Memory B cell (primary cell): ENCODE data around the gene SPATA17.

Source experiments
- ATAC-seq: fragments of 150-1000 bp; cut with Tn5 transposase; 2 replicates; pipeline ENCODE4 v1.10.0; 2021; ENCODE audit warnings: low read depth, mild to moderate bottlenecking, moderate library complexity
- DNase-seq, 2 donors: peaks; one replicate each; pipeline ENCODE4 v3.0.0; 2022; ENCODE audit warnings: low spot score in 2 of 2
- H3K27ac Mint-ChIP-seq: one replicate; pipeline ENCODE4 v1.8.0; 2022; ENCODE audit warnings: mild to moderate bottlenecking, moderate library complexity, mixed read lengths
- H3K27me3 Mint-ChIP-seq: one replicate; pipeline ENCODE4 v1.8.0; 2022; ENCODE audit warnings: mixed read lengths
- H3K36me3 Mint-ChIP-seq: one replicate; pipeline ENCODE4 v1.8.0; 2022; ENCODE audit warnings: mild to moderate bottlenecking, mixed read lengths
- H3K4me1 Mint-ChIP-seq: one replicate; pipeline ENCODE4 v1.8.0; 2022; ENCODE audit warnings: mixed read lengths
- H3K4me3 Mint-ChIP-seq: one replicate; pipeline ENCODE4 v1.8.0; 2022; ENCODE audit warnings: mild to moderate bottlenecking, moderate library complexity, mixed read lengths
- H3K9me3 Mint-ChIP-seq: one replicate; pipeline ENCODE4 v1.8.0; 2022; ENCODE audit warnings: mixed read lengths

Gene SPATA17

GRCh38 chr1:217889401-217889800 lies 258.3 kb downstream of the SPATA17 start:
- Mint-ChIP-seq H3K4me1 (no peaks in the 10 kb centered on the region), H3K27ac (no peak overlapping the region), H3K36me3 (no peaks in the 10 kb centered on the region), H3K9me3 (no peaks in the 10 kb centered on the region), H3K27me3 (peaks cover 3% of the 10 kb centered on the region), H3K4me3 (no peak overlapping the region)
- no peak for ATAC-seq
- DNase-seq, result no peak

GRCh38 chr1:217891966-217892365 lies 260.8 kb downstream of the SPATA17 start:
- no peak for ATAC-seq
- Mint-ChIP-seq H3K27me3 (peaks cover 3% of the 10 kb centered on the region), H3K36me3 (no peaks in the 10 kb centered on the region), H3K27ac (no peak overlapping the region), H3K9me3 (no peaks in the 10 kb centered on the region), H3K4me3 (no peak overlapping the region), H3K4me1 (no peaks in the 10 kb centered on the region)
- no peak for DNase-seq

GRCh38 chr1:217892750-217893149 lies 261.6 kb downstream of the SPATA17 start:
- H3K4me1 Mint-ChIP-seq, result no peaks in the 10 kb centered on the region
- no peak overlapping the region for H3K27ac Mint-ChIP-seq

GRCh38 chr1:217895841-217896240 lies 264.7 kb downstream of the SPATA17 start:
- peaks cover under 1% of the 10 kb centered on the region for H3K27me3 Mint-ChIP-seq
- no peaks in the 10 kb centered on the region for H3K9me3 Mint-ChIP-seq
- no peak for DNase-seq
- no peak overlapping the region for H3K4me3 Mint-ChIP-seq
- H3K36me3 Mint-ChIP-seq, result no peaks in the 10 kb centered on the region
- ATAC-seq, result no peak
- H3K4me1 Mint-ChIP-seq, result no peaks in the 10 kb centered on the region
- H3K27ac Mint-ChIP-seq, result no peak overlapping the region

More at GRCh38 chr1:217892750-217893149, 261.6 kb downstream of the SPATA17 start:
- Mint-ChIP-seq H3K4me3 (no peak overlapping the region), H3K27me3 (peaks cover under 1% of the 10 kb centered on the region), H3K9me3 (no peaks in the 10 kb centered on the region), H3K36me3 (no peaks in the 10 kb centered on the region)
- DNase-seq (no peak), ATAC-seq (no peak)

GRCh38 chr1:217896490-217896889 lies 265.3 kb downstream of the SPATA17 start:
- H3K4me1 Mint-ChIP-seq, result no peaks in the 10 kb centered on the region
- no peaks in the 10 kb centered on the region for H3K36me3 Mint-ChIP-seq
- DNase-seq, result no peak
- no peaks in the 10 kb centered on the region for H3K9me3 Mint-ChIP-seq
- no peak for ATAC-seq
- H3K27ac Mint-ChIP-seq, result no peak overlapping the region
- H3K27me3 Mint-ChIP-seq, result peaks cover 2% of the 10 kb centered on the region
- no peak overlapping the region for H3K4me3 Mint-ChIP-seq

GRCh38 chr1:217897100-217897499 lies 266.0 kb downstream of the SPATA17 start:
- Mint-ChIP-seq H3K9me3 (no peaks in the 10 kb centered on the region), H3K27me3 (peaks cover 2% of the 10 kb centered on the region), H3K4me3 (no peak overlapping the region), H3K36me3 (no peaks in the 10 kb centered on the region), H3K4me1 (no peaks in the 10 kb centered on the region), H3K27ac (no peak overlapping the region)
- ATAC-seq, result no peak
- no peak for DNase-seq

GRCh38 chr1:217899614-217900013 lies 268.5 kb downstream of the SPATA17 start:
- Mint-ChIP-seq H3K27me3 (peaks cover 2% of the 10 kb centered on the region), H3K9me3 (peaks cover 1% of the 10 kb centered on the region), H3K4me1 (no peaks in the 10 kb centered on the region), H3K4me3 (no peak overlapping the region), H3K27ac (no peak overlapping the region), H3K36me3 (no peaks in the 10 kb centered on the region)
- no peak for DNase-seq
- ATAC-seq, result no peak

GRCh38 chr1:217907504-217907903 lies 276.4 kb downstream of the SPATA17 start:
- no peaks in the 10 kb centered on the region for H3K36me3 Mint-ChIP-seq
- no peaks in the 10 kb centered on the region for H3K27me3 Mint-ChIP-seq
- no peak overlapping the region for H3K4me3 Mint-ChIP-seq
- DNase-seq (no peak), ATAC-seq (no peak)
- H3K27ac Mint-ChIP-seq, result no peak overlapping the region
- H3K4me1 Mint-ChIP-seq, result no peaks in the 10 kb centered on the region
- peaks cover 3% of the 10 kb centered on the region for H3K9me3 Mint-ChIP-seq

- no peak for DNase-seq
- Mint-ChIP-seq H3K4me3 (no peak overlapping the region), H3K4me1 (no peaks in the 10 kb centered on the region), H3K27me3 (no peaks in the 10 kb centered on the region), H3K9me3 (peaks cover 4% of the 10 kb centered on the region), H3K36me3 (no peaks in the 10 kb centered on the region), H3K27ac (no peak overlapping the region)
- ATAC-seq, result no peak
These were observed 279.1 kb downstream of the SPATA17 start for GRCh38 chr1:217910203-217910602.

GRCh38 chr1:217910791-217911320 lies 279.7 kb downstream of the SPATA17 start:
- H3K4me1 Mint-ChIP-seq, result no peaks in the 10 kb centered on the region
- ATAC-seq (no peak), DNase-seq (no peak)
- H3K27ac Mint-ChIP-seq, result no peak overlapping the region
- no peaks in the 10 kb centered on the region for H3K36me3 Mint-ChIP-seq
- H3K9me3 Mint-ChIP-seq, result peaks cover 3% of the 10 kb centered on the region
- H3K27me3 Mint-ChIP-seq, result no peaks in the 10 kb centered on the region
- H3K4me3 Mint-ChIP-seq, result no peak overlapping the region

GRCh38 chr1:217911908-217912307 lies 280.8 kb downstream of the SPATA17 start:
- Mint-ChIP-seq H3K36me3 (no peaks in the 10 kb centered on the region), H3K4me3 (no peak overlapping the region), H3K27ac (no peak overlapping the region), H3K9me3 (peaks cover 3% of the 10 kb centered on the region), H3K27me3 (no peaks in the 10 kb centered on the region), H3K4me1 (no peaks in the 10 kb centered on the region)
- no peak for DNase-seq
- ATAC-seq, result no peak

GRCh38 chr1:217917281-217917887 lies 286.2 kb downstream of the SPATA17 start:
- DNase-seq, result no peak
- H3K9me3 Mint-ChIP-seq, result peaks cover 3% of the 10 kb centered on the region
- no peaks in the 10 kb centered on the region for H3K4me1 Mint-ChIP-seq
- no peak overlapping the region for H3K27ac Mint-ChIP-seq
- H3K27me3 Mint-ChIP-seq, result peaks cover 2% of the 10 kb centered on the region
- H3K36me3 Mint-ChIP-seq, result no peaks in the 10 kb centered on the region
- ATAC-seq, result no peak
- H3K4me3 Mint-ChIP-seq, result no peak overlapping the region

GRCh38 chr1:217919683-217920388 lies 288.7 kb downstream of the SPATA17 start:
- H3K4me1 Mint-ChIP-seq, result no peaks in the 10 kb centered on the region
- no peaks in the 10 kb centered on the region for H3K36me3 Mint-ChIP-seq
- ATAC-seq (no peak), DNase-seq (no peak)
- no peak overlapping the region for H3K4me3 Mint-ChIP-seq
- H3K9me3 Mint-ChIP-seq, result no peaks in the 10 kb centered on the region
- no peak overlapping the region for H3K27ac Mint-ChIP-seq
- H3K27me3 Mint-ChIP-seq, result peaks cover 6% of the 10 kb centered on the region
